GM12865 (cell line): ENCODE data around the gene CCDC197.

Experiments
- DNase-seq: peaks from one replicate; pipeline ENCODE4 v3.0.0; 2010; ENCODE audit warnings: low read depth
- H3K4me3 ChIP-seq: 2 replicates; pipeline ENCODE4 v1.5.1; 2011; ENCODE audit warnings: mild to moderate bottlenecking, low read depth, low read length, control low read depth
- CTCF ChIP-seq: IDR thresholded peaks from 2 replicates; pipeline ENCODE4 v1.5.1; 2011; ENCODE audit warnings: low read length, control low read depth, low read depth, inconsistent platforms; ENCODE audit not compliant: insufficient read depth; ENCODE audit errors: missing control alignments

CCDC197 gene

GRCh38 chr14:93967637-93968250, 29.4 kb upstream of the CCDC197 start:
- peak overlapping the region; percentile 16; the same call in 1 of the 2 replicates for H3K4me3 ChIP-seq
- no peak for TF ChIP-seq CTCF
- DNase-seq: peak; percentile 95

DNA sequence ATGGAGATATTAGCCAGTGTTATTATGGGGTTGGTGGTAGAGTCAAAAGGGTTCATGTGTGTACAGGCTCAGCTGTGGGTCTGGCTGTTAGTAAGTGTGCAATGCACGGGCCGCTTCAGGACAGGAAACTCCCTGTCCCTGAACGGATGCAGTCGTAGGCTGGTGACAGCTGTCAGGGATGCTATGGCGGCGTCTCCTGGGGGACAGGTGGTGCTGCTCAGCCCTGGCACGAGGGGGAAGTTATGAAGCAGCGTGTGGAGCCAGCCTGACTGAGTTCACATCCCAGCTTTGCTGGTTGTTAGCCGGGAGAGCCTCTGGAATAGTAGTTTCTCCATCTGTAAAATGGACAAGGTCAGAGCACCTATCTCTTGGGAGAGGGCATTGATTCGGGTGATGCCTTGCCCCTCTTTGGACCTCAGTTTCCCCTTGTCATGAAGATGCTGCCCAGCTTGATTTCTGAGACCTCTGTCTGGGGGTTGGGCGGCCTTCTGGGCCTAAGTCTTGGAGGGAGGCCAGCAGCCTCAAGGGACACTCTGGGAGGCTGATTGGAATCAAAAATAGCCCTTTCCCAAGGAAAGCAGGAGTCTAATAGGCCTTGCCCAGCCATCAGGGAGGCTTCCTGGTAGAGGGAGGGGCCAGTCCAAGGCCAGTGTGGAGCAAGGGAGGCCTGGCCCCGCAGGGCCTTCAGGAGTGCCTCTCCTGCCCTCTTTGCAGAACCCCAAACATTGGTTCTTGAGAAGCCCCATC, 27.8 kb upstream of the CCDC197 start:
- H3K4me3 ChIP-seq: no peak overlapping the region

DNA sequence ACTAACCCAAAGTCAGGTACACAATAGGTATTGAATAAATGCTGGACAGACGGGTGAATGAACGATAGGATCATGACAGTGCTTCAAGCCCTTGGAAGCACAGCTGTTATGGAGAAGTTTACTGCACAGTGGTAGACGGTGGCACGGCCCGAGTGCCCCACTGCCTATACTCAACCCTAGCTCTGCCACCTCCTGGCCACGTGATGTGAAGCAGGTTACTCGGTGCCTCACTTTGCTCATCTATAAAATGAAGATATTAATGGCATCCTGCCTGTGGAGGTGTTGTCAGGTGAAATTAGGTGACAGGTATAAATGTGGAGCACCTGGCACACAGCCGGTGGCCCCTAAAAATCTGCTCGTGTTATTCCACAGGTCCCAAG, 26.5 kb upstream of the CCDC197 start:
- DNase-seq: peak; percentile 69
- TF ChIP-seq CTCF: peak; percentile 39
- peak overlapping the region; percentile 52 for H3K4me3 ChIP-seq

More for the DNA sequence above, 27.8 kb upstream of the CCDC197 start:
- peak; percentile 39 for DNase-seq
- TF ChIP-seq CTCF: no peak

DNA sequence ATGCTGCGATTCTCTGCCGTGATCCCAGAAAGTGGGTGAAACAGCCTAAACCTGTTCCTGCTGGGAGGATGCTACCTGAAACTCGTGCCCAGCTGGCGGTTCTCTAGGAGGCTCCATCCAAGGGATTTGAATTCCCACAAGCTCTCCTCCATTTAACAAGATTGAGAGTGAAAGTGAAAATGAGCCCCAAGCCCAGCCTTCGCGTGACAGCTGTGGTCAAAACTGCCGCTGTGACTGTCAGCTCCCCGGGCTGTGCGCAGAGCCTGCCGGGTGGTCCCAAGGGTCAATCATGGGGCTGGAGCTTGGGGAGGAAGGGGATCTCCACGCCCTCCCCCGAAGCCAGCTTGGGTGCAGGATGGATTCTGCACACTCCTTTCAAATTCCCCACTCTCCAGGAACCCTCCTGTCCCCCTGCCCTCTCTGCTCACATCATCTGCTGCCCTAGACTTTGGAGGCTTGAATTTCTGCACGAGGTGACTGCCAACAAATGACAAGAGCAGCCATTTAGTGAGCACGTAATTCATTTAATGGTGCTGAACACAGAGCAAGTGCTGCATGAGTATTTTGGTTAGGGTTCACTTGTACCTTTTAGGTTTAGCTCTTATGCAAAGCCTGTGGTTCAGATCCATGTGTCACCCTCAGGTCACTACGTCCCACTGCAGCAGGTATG, 26.0 kb upstream of the CCDC197 start:
- peak overlapping the region; percentile 52 for H3K4me3 ChIP-seq
- TF ChIP-seq CTCF: no peak
- DNase-seq: peak; percentile 88

DNA sequence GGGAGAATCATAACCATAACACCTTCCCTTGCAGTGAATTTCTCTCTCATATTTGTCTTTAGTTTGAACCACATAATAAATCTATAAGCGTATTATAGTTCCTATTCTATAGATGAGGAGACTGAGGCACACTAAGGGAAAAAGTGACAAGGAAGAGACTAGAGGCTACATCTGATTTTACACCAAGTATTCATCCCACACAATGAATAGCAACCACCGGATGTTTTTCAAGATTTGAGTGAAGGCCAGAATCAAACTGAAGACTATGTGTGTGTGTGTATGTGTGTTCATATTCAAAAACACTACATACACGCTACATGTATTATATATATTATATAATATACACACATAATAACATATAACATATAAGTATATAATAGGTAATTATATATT, 25.5 kb upstream of the CCDC197 start:
- DNase-seq: peak; percentile 57
- TF ChIP-seq CTCF: no peak
- peak overlapping the region; percentile 52; the same call in 1 of the 2 replicates for H3K4me3 ChIP-seq

DNA sequence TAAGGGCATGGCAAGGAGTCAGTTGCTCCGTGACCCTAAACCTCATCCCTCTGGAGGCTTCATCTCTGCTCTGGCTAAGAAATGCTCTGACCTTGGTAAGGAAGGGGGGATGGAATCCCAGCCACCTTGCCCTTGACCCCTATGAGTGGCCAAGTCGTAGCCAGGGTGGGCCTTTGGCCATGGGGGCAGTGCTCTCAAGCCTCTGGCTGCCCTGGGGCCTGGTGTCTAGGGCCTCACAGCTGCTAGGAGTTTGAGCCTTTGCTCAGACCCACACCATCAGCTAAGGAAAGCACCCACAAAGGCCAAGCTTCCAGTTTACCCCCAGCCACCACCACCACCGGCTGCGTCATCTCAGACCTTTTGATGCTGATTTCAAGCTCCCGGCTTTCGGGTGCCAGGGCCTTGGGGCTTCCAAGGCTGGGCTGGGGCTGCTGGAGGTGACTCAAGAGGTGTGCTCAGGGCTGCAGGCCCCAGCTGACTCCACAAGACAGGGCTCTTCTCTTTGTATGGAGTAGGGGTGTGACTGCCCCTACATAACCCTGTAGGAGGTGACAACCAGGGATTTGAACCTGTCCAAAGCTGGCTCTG, 24.4 kb upstream of the CCDC197 start:
- no peak overlapping the region for H3K4me3 ChIP-seq
- TF ChIP-seq CTCF: no peak
- DNase-seq: no peak
